RWPE1 (cell line): ENCODE data around the gene RAB8B.

Source experiments
- CTCF ChIA-PET: fragments of 350-600 bp; sonication (Branson Sonifier 250); formaldehyde crosslinking; extraction: SDS; loops from one replicate; lab custom pipeline; 2021; lab: Yijun Ruan, JAX
- POLR2A ChIA-PET: fragments of 400-600 bp; formaldehyde crosslinking; extraction: SDS; loops from one replicate; lab custom pipeline; 2020; ENCODE audit warnings: antibody characterized with exemption; ENCODE audit not compliant: low non-redundant PET; lab: Yijun Ruan, JAX
- DNase-seq: peaks from one replicate; pipeline ENCODE4 v3.0.0; 2012; ENCODE audit warnings: low spot score
- H3K27ac ChIP-seq: fragments of 450-650 bp; 2 replicates; pipeline ENCODE4 v1.5.1; 2017
- TF ChIP-seq, protein P1 (sequence below): fragments of 450-650 bp; conservative IDR thresholded peaks from 2 replicates; pipeline ENCODE4 v1.5.1; 2017; ENCODE audit warnings: low read depth, mild to moderate bottlenecking

The RAB8B gene

DNA sequence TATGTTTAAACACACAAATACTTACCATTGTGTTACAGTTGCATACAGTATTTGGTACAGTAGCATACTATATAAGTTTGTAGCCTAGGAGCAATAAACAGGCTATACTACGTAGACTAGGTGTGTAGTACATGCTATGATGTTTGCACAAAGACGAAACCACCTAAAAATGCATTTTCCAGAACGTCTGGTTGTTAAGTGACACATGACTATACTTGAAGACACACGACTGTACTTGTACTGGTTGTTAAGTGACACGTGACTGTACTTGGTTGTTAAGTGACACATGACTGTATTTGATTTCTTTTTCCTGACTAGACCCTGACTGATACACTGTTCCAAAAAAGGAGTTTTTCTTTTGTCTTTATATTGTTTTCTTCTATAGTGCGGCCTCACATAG, 34.1 kb downstream of the RAB8B start:
- DNase-seq = no peak
- no peak overlapping the region for H3K27ac ChIP-seq
- CTCF ChIA-PET = no interaction called here
- POLR2A ChIA-PET = no interaction called here
- TF ChIP-seq, protein P1, sequence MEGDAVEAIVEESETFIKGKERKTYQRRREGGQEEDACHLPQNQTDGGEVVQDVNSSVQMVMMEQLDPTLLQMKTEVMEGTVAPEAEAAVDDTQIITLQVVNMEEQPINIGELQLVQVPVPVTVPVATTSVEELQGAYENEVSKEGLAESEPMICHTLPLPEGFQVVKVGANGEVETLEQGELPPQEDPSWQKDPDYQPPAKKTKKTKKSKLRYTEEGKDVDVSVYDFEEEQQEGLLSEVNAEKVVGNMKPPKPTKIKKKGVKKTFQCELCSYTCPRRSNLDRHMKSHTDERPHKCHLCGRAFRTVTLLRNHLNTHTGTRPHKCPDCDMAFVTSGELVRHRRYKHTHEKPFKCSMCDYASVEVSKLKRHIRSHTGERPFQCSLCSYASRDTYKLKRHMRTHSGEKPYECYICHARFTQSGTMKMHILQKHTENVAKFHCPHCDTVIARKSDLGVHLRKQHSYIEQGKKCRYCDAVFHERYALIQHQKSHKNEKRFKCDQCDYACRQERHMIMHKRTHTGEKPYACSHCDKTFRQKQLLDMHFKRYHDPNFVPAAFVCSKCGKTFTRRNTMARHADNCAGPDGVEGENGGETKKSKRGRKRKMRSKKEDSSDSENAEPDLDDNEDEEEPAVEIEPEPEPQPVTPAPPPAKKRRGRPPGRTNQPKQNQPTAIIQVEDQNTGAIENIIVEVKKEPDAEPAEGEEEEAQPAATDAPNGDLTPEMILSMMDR = no peak

DNA sequence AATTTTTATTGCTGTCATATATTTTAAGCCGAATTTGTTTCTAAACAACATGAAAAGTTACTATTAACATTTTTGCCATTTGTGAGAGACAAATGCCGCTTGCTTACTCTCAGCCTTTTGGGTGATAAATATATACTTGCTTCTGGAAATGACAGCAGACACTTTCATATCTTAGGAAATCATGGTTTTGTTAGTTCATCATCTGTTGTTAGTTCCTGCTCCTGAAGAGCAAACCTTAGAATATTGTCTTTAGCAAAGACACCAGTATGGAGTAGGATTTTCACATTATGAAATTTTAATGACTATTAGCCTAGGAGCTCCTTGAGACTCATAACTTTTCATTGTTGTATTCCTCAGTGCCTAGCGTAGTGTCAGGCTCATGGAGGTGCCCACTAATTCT, 36.0 kb downstream of the RAB8B start:
- CTCF ChIA-PET = no interaction called here
- TF ChIP-seq, protein P1 = no peak
- no peak overlapping the region for H3K27ac ChIP-seq
- POLR2A ChIA-PET = no interaction called here
- DNase-seq = no peak

DNA sequence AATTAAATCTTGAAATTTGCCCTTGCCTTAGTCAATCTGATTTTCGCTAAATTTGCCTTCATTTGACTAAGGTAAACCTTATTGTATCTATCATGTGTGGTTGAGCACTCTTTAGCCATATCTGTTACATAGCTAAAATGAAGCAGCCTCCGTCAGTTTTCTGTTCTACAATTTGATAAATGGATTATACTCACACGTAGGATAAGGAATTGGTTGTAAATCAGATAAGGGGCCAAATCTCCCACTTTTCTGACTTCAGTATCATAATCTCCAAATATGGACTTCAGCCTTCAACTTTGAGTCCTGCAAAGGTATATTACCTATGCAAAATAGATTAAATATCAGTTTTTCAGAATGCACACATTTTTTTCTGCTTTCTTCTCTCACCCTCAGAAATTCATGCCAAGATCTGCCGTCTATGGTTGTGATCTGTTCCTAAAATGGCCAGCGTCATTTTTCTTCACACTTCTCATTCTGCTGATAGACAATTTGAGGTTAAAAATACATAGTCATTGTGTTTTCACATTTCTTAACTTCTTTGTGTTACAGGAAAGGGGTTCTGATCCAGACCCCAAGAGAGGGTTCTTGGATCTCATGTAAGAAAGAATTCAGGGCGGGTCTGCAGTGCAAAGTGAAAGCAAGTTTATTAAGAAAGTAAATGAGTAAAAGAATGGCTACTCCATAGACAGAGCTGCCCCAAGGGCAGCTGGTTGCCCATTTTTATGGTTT, 36.9 kb downstream of the RAB8B start:
- ChIA-PET CTCF (no interaction called here), POLR2A (no interaction called here)
- DNase-seq = no peak
- TF ChIP-seq, protein P1 = no peak
- no peak overlapping the region for H3K27ac ChIP-seq

DNA sequence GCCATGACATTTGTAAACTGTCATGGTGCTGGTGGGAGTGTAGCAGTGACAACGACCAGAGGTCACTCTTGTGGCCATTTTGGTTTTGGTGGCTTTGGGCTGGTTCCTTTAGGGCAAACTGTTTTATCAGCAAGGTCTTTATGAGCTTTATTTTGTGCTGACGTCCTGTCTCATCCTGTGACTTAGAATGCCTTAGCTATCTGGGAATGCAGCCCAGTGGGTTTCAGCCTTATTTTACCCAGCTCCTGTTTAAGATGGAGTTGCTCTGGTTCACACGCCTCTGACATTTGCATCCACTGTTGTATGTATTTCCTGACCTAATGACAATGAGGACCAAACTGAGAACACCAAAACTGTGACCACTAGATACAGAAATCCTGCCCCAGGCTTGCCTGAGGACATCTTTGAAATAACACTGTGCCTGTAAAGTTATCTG, 37.6 kb downstream of the RAB8B start:
- POLR2A ChIA-PET = no interaction called here
- CTCF ChIA-PET = no interaction called here
- TF ChIP-seq, protein P1 = no peak
- no peak overlapping the region for H3K27ac ChIP-seq
- DNase-seq = no peak

DNA sequence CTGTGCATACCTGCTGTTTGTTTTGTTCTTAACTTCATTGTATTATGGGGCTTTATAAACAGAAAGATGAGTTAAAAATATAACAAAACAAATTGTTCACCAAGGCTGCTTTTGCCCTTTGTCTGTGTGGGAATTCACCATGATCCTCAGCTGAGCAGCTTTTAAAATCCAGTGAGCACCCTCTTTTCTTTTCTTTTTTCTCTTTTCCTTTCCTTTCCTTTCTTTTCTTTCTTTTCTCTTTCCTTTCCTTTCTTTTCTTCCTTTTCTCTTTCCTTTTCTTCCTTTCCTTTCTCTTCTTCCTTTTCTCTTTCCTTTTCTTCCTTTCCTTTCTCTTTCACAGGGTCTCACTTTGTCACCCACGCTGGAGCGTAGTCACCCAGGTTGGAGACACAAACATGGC, 38.3 kb downstream of the RAB8B start:
- TF ChIP-seq, protein P1 = no peak
- POLR2A ChIA-PET = no interaction called here
- no peak overlapping the region for H3K27ac ChIP-seq
- CTCF ChIA-PET = no interaction called here
- DNase-seq = no peak

DNA sequence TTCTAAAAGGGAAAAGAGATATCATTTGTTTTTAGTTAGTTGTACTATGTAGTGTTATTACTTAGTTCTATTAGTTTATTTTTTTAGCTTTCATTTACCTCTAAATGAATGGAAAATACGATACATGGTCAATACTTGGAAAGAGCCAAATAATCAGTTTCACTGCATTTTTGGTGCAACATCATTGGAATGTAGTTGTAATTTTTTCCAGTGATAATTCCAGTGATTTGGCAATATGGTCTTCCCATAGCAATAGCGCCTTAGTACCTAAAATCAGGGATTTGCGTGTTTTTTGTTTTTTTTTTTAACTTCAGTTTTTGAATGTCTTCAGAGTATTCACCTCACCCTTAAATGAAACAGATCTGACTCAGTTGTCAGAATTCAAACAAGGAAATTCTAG, 41.8 kb downstream of the RAB8B start:
- TF ChIP-seq, protein P1 = no peak
- CTCF ChIA-PET = interaction anchor here (0.5 kb wide), 1 partner anchor 296 kb away, joined by 3 read pairs; no protein-coding TSS in a partner anchor
- no peak overlapping the region for H3K27ac ChIP-seq
- POLR2A ChIA-PET = no interaction called here
- DNase-seq = no peak
